GM12878 (cell line): ENCODE measurements around the gene PLEKHD1. TPM values are rescaled to one million over a fixed set of nuclear protein-coding genes. Genes with fewer than 3 reads are reported as not detected.

ENCODE experiments used
- ATAC-seq: fragments of 200-7000 bp; cut with Tn5 transposase; 3 replicates; pipeline ENCODE4 v1.9.1; 2020; ENCODE audit warnings: mild to moderate bottlenecking, moderate library complexity
- BruUV-seq: library from RNA; stranded (reverse); fragments of 400-500 nt; replicated peaks from 2 replicates; lab custom pipeline; 2021; lab: Mats Ljungman, UMichigan
- CTCF ChIA-PET: fragments of 300-600 bp; sonication (Branson Sonifier 250); formaldehyde crosslinking; extraction: SDS; loops from one replicate; lab custom pipeline; 2021; ENCODE audit warnings: inconsistent platforms; lab: Yijun Ruan, JAX
- POLR2A ChIA-PET: fragments of 350-600 bp; formaldehyde crosslinking; extraction: SDS; loops from one replicate; lab custom pipeline; 2021; ENCODE audit warnings: inconsistent platforms; lab: Charles Lee
- RAD21 ChIA-PET: fragments of 300-600 bp; sonication (Branson Sonifier 250); formaldehyde crosslinking; loops from one replicate; lab custom pipeline; 2023; ENCODE audit warnings: antibody characterized with exemption; ENCODE audit not compliant: unreplicated experiment; lab: Charles Lee
- SMC1A ChIA-PET: fragments of 300-600 bp; sonication (Branson Sonifier 250); formaldehyde crosslinking; loops from one replicate; lab custom pipeline; 2023; ENCODE audit not compliant: unreplicated experiment, uncharacterized antibody; lab: Charles Lee
- DNase-seq: peaks from one replicate; pipeline ENCODE4 v3.0.0-alpha.2; 2011; ENCODE audit warnings: low read depth, low spot score
- FAIRE-seq: peaks from 3 replicates; lab custom pipeline; 2011; peaks lifted over from hg19 to GRCh38; lab: Jason Lieb, UNC
- H2AFZ ChIP-seq: 2 replicates; pipeline ENCODE4 v1.6.0; 2011; ENCODE audit warnings: low read depth, low read length, control low read depth; ENCODE audit not compliant: control insufficient read depth
- H3K27ac ChIP-seq: 2 replicates; pipeline ENCODE4 v1.5.1; 2011; ENCODE audit warnings: control low read depth; ENCODE audit not compliant: control insufficient read depth, insufficient read depth
- H3K27me3 ChIP-seq, 2 experiments: replicated peaks in 1 of 2; 2 replicates each; pipeline versions ENCODE4 v1.6.0 to v1.6.1; 2011; ENCODE audit warnings: low read length in 1 of 2; ENCODE audit not compliant: control insufficient read depth in 2 of 2, insufficient read depth in 2 of 2
- H3K36me3 ChIP-seq, 2 experiments: 2 replicates each; pipeline ENCODE4 v1.5.1; 2011; ENCODE audit warnings: low read length in 1 of 2; ENCODE audit not compliant: control insufficient read depth in 2 of 2, insufficient read depth in 2 of 2
- H3K4me1 ChIP-seq: 2 replicates; pipeline ENCODE4 v1.6.1; 2011; ENCODE audit warnings: mild to moderate bottlenecking, low read length, moderate library complexity, mixed read lengths; ENCODE audit not compliant: control insufficient read depth, insufficient read depth
- H3K4me2 ChIP-seq: 2 replicates; pipeline ENCODE4 v1.6.0; 2011; ENCODE audit warnings: control low read depth; ENCODE audit not compliant: control insufficient read depth, insufficient read depth
- H3K4me3 ChIP-seq: fragments of 200-600 bp; sonication (generic); 2 replicates; pipeline ENCODE4 v1.5.1; 2016
- H3K79me2 ChIP-seq: 2 replicates; pipeline ENCODE4 v1.6.0; 2011; ENCODE audit warnings: low read length; ENCODE audit not compliant: control insufficient read depth, insufficient read depth
- H3K9ac ChIP-seq: 2 replicates; pipeline ENCODE4 v1.8.0; 2011; ENCODE audit warnings: low read length, control low read depth, mixed read lengths; ENCODE audit not compliant: control insufficient read depth, insufficient read depth
- H3K9me3 ChIP-seq: replicated peaks from 3 replicates; pipeline ENCODE4 v1.5.1; 2011; ENCODE audit warnings: mild to moderate bottlenecking, low read length; ENCODE audit not compliant: control insufficient read depth, insufficient read depth
- H4K20me1 ChIP-seq: 2 replicates; pipeline ENCODE4 v1.6.0; 2011; ENCODE audit not compliant: control insufficient read depth, insufficient read depth
- CBFB ChIP-seq: IDR thresholded peaks from 2 replicates; pipeline ENCODE4 v1.6.1; 2016; ENCODE audit warnings: antibody characterized with exemption, low read depth
- CBX5 ChIP-seq: sonication (generic); IDR thresholded peaks from 2 replicates; pipeline ENCODE4 v1.6.1; 2016; ENCODE audit warnings: low read depth, moderate library complexity, mild to moderate bottlenecking, inconsistent platforms
- CEBPB ChIP-seq, 2 experiments: fragments of 150-350 bp in 1 of 2; IDR thresholded peaks; 2 replicates each; pipeline ENCODE4 v1.6.1; 2012 to 2014; ENCODE audit warnings: low read depth in 2 of 2, low read length in 2 of 2, borderline replicate concordance in 1 of 2, inconsistent platforms in 1 of 2
- E4F1 ChIP-seq: fragments of 450-650 bp; IDR thresholded peaks from 2 replicates; pipeline ENCODE4 v1.6.1; 2018; ENCODE audit warnings: borderline replicate concordance, mild to moderate bottlenecking; ENCODE audit not compliant: partially characterized antibody
- EP300 ChIP-seq, 2 experiments: fragments of 150-350 bp in 1 of 2; IDR thresholded peaks; 2 replicates each; pipeline ENCODE4 v1.6.1; 2011 to 2012; ENCODE audit warnings: low read depth in 2 of 2, low read length in 2 of 2, borderline replicate concordance in 1 of 2, improper control_type of control experiment in 1 of 2, inconsistent platforms in 1 of 2; ENCODE audit not compliant: control insufficient read depth in 1 of 2
- NR2C1 ChIP-seq: fragments of 450-650 bp; IDR thresholded peaks from 2 replicates; pipeline ENCODE4 v1.6.1; 2017; ENCODE audit warnings: antibody characterized with exemption, mild to moderate bottlenecking, moderate library complexity
- REST ChIP-seq: IDR thresholded peaks from 2 replicates; pipeline ENCODE4 v1.6.1; 2012; ENCODE audit warnings: mild to moderate bottlenecking, low read depth, low read length
- RFX5 ChIP-seq: IDR thresholded peaks from 2 replicates; pipeline ENCODE4 v1.6.1; 2011; ENCODE audit warnings: low read depth, low read length, improper control_type of control experiment
- SMAD1 ChIP-seq: fragments of 450-650 bp; IDR thresholded peaks from 2 replicates; pipeline ENCODE4 v1.6.1; 2018; ENCODE audit warnings: mild to moderate bottlenecking, low read depth; ENCODE audit not compliant: partially characterized antibody
- WGBS: methylation state at CpG from one replicate; pipeline ENCODE4 v1.1.6; 2016; ENCODE audit warnings: low lambda C conversion rate; ENCODE audit not compliant: insufficient replicate concordance, insufficient coverage; ENCODE audit errors: missing lambda C conversion rate; 5-methylcytosine and 5-hydroxymethylcytosine counted together
- in situ Hi-C: fragments of 300-500 bp; cut with MboI; formaldehyde crosslinking; loops from 9 replicates; pipeline ENCODE4 v1.14.3; 2018; ENCODE audit warnings: mixed read lengths
- intact Hi-C: fragments of 100-400 bp; cut with micrococcal nuclease; formaldehyde crosslinking; loops from one replicate; pipeline ENCODE4 v1.14.2; 2022; ENCODE audit not compliant: unreplicated experiment
- polyA plus RNA-seq, 11 experiments: library from polyadenylated mRNA; depleted of rRNA in 4 of 11; unstranded in 6 of 11; stranded (reverse) in 5 of 11; fragments of >200 nt; fragmentation: Nextera tagmentation in 4 of 11; fragmentation: Illumina TruSeq in 1 of 11; extraction: Ambion mirVana in 4 of 11; extraction: Trizol in 1 of 11; gene quantifications; 1 replicate in 1 of 11; 2 replicates in 10 of 11; pipeline versions ENCODE4 v1.2.1 to v1.2.3, GENCODE V29; 2011 to 2016; ENCODE audit warnings: inconsistent platforms in 2 of 11, missing spikeins in 2 of 11, low read depth in 1 of 11
- total RNA-seq, 4 experiments: library from RNA; depleted of rRNA in 3 of 4; stranded (reverse); fragments of >200 nt in 3 of 4; fragmentation: Illumina TruSeq in 1 of 4; extraction: Trizol in 1 of 4; gene quantifications; 2 replicates each; pipeline versions ENCODE4 v1.2.1 to v1.2.3, GENCODE V29; 2013 to 2021

The PLEKHD1 gene
- total and polyA plus RNA-seq, 10 of the 15 experiments (the other 5 are each of a cell fraction or from before 2014, with no cell fraction given) = 0.01 to 0.08 (median 0.04) TPM; not detected in 6

GRCh38 chr14:69561893-69562292 lies 77.4 kb downstream of the PLEKHD1 start (continued):
- TF ChIP-seq E4F1 = no peak
- TF ChIP-seq, all 136 proteins: peak for 0

GRCh38 chr14:69567563-69567962 lies 83.0 kb downstream of the PLEKHD1 start:
- CTCF ChIA-PET = no interaction called here
- no peaks in the 10 kb centered on the region for H4K20me1 ChIP-seq
- no peak overlapping the region for H3K27ac ChIP-seq
- TF ChIP-seq NR2C1 (no peak), REST (peak; percentile 22; the same call in 1 of the 2 replicates), SMAD1 (no peak), CBFB (no peak), CEBPB (IDR thresholded peaks at IDR 0.05; ENCODE audit: borderline replicate concordance in 1 of 2, low read depth in 2 of 2, low read length in 2 of 2) (no peak), RFX5 (no peak), CBX5 (no peak), EP300 (IDR thresholded peaks at IDR 0.05; ENCODE audit: borderline replicate concordance in 1 of 2, control insufficient read depth in 1 of 2, low read depth in 2 of 2, low read length in 2 of 2) (no peak)
- TF ChIP-seq, all 136 proteins: peak for 1
- POLR2A ChIA-PET = no interaction called here
- Histone ChIP-seq H3K4me3 (no peak overlapping the region), H3K9me3 (no peaks in the 10 kb centered on the region; the same call in 2 of the 3 replicates), H3K27me3 (peaks cover 4% of the 10 kb centered on the region in 2 experiments), H3K4me1 (no peaks in the 10 kb centered on the region), H3K79me2 (no peaks in the 10 kb centered on the region), H2AFZ (no peak overlapping the region), H3K9ac (no peak overlapping the region), H3K4me2 (no peak overlapping the region), H3K36me3 (no peaks in the 10 kb centered on the region)
- FAIRE-seq (no peak), ATAC-seq (no peak), DNase-seq (no peak)
- RAD21 ChIA-PET = interaction anchor here (0.9 kb wide), 1 partner anchor 18 kb away, joined by 4 read pairs; no protein-coding TSS in a partner anchor
- in situ Hi-C loops (no loop called here), intact Hi-C loops (no loop called here)
- WGBS = 42% methylated on average over 5 of the region's 5 CpGs
- SMC1A ChIA-PET = no interaction called here
- BruUV-seq = no TSS peak
